Mesenteric fat pad (tissue), 1 donor: ENCODE results near the gene PLOD2. TPM values are rescaled to one million over a fixed set of nuclear protein-coding genes. Genes with fewer than 3 reads are reported as not detected.

Source experiments
- DNase-seq: peaks from one replicate; pipeline ENCODE4 v3.0.0-alpha.2; 2020; ENCODE audit warnings: low spot score
- total RNA-seq: library from RNA; stranded (reverse); fragmentation: NEBNext Ultra II Directional; extraction: Animal tissue kit (Norgen Biotek cat#: 25700); gene quantifications from one replicate; pipeline ENCODE4 v1.2.1, GENCODE V29; 2021
- donor health status: DM: yes; HTN: yes; CAD: no.

PLOD2 gene
- total RNA-seq, 1 donor from 2014 or later: 219 TPM

DNA sequence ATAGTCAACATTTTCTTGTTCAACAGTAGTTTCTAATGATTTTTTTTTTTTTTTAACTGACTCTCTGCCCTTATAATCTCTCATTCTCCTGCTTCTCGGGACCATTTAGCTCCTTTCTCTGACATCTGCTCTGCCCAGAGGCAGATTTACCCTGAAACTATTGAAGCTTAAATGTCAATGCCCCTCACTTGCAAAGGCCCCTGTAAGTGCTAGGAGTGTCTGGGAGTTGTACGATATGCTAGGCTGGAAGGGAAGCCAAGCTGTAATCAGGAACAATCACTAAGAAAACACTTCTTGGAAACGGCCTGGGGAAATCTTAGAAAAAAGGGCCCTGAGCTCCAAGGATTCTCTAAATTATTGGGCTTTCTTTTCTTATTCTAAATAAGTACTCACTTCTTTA lies 5.8 kb upstream of the PLOD2 start:
- DNase-seq: no peak

DNA sequence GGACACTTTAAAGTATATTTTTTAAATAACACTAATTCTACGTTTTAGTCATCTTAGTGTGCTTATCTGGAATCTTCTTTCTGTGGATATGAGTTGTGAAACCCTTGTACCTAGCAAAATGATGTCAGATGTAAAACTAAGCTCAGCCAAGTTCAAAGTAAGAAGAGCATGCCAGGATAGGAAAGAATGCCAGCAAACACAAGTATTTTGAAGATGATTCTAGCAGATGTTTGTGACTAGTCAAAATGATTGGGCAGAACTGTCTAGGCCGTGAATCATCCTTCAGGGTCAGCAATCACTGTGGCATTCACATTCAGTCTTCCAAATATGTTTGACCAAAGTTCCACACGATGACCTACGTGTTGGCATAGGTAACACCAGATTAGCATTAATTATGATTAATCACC lies 5.4 kb upstream of the PLOD2 start:
- DNase-seq: no peak

DNA sequence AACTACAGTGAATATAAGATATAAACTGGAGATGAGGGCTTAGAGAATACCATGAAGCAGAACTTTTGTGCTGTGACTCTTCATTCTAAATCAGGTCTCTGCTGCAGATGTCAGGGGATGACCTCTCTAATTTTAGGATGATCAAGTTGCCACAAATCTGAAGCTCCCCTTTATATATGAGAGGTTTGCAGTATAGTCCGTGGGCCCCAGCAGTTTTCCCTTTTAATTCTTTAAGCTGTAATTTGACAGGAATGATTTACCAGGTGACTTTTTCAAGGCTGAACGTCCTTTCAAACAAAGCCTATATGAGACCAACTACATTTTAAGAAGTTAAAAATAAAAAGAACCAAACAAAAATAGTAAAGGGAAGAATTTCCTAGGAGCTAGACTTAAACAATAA lies 4.9 kb upstream of the PLOD2 start:
- no peak for DNase-seq

DNA sequence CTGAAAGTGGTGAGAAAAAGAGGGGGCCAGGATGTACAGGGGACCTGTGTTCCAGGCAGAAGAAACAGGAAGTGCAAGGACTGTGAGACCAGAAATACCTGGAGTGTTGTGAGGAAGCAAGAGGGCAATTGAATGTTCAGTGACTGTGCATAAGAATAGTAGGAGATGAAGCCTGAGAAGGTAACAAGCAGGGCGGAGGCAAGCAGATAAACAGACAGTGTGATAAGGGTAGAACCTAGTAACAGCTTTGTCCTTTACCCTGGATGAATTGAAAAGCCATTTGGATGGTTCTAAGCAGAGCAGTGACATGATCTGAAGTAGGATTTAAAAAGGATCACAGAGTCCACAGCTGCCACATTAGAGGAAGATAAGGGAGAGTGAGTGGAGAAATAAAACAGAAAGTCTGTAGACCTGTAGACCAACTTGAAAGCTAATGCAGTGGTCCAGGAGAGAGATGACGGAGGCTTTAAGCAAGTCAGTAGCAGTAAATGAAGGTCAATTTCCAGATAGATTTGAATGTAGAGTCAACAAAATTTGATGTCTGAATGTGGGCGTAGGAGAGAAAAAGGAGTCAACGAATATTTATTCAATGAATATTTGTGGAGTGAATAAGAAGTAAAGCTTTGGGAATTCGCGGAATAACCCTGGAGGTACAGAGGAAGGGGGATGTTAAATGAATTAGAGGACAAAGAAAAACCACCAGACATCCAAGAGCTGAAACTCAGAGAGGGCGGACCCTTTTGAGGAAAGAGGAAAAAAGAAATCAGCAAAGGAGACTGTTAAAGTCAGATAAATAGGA lies 4.2 kb upstream of the PLOD2 start:
- no peak for DNase-seq

DNA sequence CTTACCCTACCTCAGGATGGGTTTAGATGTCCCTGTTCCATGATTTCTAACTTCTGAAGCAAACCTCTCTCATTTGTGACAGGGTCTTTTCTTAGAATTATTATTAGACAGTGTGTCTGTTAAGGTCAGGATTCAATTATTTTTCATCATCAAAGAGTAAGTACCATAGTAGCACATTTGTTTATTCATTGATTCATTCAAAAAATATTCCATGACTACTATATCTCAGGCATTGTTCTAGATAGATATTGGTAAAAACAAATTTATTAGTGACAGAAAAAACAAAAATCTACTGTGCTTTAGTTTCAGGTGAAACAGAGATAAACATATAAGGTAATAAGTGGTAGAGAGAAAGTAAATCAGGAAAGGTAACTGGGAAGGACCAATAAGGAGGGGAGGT lies 3.5 kb upstream of the PLOD2 start:
- DNase-seq: no peak

DNA sequence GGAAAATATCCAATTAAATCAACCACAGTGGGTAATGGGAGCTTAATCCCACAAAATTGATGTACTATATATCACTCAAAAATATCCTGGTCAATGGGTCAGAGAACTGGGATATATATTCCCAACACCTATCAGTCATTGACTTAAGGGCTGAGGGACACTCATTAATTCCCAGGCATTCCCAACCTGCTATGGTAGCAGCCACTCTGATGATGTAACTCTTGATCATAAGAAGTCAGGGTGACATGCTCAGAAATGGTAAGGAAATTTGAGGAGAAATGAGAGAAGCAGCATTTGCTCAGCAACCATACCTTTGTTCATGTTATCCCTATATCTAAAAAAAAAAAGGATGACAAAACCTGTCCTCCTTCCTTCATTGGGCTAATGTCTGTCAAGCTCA lies 3.1 kb upstream of the PLOD2 start:
- DNase-seq: no peak

DNA sequence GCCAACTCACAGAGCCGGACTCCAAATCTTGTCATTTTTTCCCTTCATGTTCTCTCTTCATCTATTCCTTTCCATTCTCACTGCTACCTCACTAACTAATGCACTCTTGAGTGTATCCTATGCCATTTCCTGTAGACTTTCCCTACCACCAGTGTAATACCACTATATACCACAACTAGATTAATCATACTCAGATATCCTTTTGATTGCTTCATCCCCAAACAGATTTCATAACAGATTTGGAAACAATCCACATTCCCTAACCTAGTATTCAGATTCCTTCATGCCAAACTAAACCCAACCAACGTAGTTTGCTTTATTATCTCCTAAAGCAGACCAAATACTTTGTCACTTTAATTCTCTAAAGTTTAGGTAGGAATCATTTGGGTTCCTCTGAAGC lies 2.6 kb upstream of the PLOD2 start:
- DNase-seq: no peak

DNA sequence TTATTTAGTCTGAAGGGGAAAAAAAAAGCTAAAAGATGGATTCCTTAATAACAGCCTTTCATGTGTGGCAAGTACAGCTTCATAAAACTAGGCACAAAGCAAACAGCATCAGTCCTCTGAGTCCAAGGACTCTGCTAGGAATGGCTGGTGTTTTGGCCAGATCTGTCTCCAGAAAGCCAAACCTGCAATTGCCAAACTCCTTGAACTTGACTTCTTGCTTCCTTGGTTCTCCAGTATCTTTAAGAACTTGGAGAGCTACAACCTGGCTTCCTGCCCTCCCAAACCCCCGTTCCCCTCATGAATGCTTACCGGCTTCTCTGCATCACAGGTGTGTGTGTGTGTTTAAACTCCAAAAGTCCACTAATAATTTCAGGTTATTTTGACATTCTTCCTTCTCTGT lies 1.6 kb upstream of the PLOD2 start:
- DNase-seq: no peak

DNA sequence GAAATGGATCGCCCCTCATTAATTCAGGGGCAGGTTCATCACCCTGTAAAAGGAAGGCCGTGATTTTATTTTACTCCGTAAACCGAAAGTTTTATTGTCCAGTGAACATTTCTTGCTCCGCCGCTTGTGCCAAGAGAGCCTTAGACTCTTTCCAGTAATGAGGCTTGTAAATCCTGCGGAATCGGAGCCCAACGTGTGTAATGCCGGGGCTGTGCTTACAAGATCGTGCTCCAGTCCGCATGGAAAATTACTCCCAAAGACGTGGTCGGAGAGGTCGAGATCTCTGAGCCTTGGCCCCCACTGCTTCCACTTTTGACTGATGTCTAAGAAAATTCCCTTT lies 649 bp upstream of the PLOD2 start:
- no peak for DNase-seq

DNA sequence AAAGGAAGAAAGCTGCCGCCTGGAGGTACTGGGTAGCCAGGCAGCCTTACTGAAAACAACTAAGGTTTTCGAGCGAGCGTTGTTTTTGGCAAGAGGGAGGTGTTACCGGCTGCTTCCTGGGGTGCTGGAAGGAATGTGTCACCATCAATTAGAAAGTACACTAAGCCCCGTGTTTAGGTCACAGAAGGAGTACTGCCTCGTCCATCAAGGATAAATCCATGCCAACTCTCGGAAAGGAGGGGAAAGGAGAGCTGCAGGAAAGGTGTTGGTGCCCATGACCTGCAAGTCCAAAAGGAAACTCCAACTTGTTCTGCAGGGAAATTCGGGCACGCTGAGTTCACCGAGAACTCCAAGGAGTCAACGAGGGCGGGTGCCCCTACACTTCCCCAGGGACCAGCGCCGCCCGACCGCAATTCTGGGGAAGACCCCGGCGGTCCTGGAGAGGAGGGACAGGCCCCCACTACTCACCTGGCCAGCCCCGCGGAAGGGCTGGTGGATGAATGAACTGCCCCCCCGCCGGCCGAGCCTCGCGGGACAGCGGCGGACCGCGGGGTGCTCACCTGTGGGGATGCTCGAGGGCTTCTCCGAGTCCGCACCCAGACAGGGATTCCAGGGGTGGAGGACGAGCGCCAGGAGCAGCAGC lies 542 bp downstream of the PLOD2 start:
- DNase-seq: no peak

DNA sequence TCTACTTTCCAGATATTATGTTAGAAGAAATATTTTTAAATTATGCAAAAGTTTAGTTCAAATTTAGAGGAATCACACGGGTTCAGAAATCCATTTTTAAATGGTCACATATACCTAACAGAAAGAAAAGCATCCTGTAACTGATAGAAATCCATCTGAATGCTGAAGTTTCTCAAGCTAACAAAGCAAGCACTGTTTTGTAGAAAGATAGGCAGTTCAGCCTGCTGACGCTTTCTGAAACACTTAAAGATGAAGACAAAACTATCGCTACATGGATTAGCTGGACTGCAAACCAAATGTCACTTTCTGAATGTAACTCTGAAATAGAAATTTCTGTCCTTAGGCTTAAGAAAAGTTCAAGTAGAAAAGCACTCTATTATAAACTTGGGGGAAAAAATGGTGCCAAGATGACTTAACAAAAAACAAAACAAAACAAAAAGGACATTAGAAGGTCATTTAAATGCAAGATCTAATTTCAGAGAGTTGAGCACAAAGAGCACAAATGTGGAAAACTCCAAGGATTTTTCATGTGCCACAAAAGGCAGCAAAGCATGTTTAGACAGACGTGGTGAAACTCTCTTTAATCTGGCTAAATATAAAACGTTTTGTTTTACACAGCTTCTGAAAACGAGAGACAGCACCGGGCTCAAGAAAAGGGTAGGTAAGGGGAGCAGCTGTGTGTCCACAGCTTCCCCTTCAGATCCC lies 1.2 kb downstream of the PLOD2 start:
- no peak for DNase-seq

DNA sequence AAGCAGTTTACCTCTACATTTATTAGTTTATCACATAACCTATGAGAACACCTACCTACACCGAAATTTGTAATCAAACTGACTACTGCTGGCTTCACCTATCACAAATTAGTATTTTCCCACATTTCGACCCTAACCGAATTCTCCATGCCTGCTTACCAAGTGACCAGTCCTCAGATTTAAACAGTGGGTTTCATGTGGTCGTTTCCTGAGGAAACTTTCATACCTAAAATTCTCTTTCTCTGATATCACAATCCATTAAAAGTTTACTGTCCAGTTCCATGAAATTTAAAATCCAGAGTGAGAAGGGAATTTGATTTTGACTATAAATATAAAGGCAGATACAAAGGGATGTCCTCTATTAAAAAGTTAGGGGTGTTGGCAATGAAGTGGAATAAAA lies 1.9 kb downstream of the PLOD2 start:
- no peak for DNase-seq

DNA sequence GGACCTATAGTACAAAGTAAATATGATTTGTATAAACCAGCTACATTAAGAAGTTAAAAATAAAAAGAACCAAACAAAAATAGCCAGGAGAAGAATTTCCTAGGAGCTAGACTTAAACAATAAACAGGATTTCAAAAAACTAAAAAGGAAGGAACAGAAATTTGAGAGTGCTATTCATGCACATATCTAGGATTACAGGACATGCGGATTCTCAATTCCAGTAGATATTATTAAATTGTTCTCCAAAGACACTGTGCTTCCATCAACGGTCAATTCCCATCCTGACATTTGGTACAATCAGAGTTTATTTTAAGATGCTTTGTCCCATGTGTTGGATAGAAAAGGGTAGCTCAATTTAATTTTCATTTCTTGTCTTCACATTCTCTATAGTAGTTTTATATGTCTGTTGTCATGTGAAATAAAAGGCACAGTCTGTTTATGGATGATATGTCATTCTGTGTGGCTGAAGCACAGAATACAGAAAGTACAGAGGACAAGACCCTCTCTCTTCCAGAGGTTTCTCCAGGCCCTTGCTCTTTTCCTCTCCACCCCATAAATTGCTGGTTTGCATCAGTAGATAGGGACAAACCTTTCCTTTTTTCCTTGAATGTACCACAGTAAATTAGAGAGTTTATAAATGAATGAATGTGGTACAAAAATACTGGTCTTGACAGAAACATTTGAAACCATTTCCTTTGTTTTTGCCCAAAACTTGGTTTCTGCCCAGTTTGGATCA lies 3.5 kb downstream of the PLOD2 start:
- DNase-seq: no peak

DNA sequence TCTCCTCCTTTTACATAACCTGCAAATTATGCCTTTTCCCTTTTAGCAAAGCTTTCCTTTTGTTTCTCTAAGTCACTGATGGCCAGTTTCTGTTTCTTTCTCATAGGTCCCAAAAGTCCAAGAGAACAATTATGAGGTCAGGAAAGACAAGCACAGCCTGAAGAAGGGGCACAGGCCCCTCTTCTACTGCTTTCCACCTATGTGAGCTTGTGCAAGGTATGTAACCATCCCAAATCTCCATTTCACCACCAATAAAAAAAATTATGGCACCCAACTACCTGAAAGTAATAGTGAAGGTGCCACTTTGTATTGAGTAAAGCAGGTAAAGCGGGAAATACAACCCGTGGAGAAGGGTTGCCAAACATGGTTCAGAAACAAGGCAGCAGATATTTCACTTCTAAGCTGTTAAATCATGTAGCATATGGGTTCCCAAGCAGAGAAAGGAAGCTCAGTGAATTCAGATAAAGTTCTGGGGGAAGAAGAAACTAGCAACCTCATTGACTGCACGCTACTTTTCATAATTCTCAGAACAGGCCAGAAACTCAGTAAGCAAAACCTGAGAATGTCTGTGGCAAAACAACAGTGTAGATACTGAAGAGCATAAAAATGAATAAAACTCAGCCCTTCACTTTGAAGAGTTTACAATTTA lies 4.2 kb downstream of the PLOD2 start:
- no peak for DNase-seq

DNA sequence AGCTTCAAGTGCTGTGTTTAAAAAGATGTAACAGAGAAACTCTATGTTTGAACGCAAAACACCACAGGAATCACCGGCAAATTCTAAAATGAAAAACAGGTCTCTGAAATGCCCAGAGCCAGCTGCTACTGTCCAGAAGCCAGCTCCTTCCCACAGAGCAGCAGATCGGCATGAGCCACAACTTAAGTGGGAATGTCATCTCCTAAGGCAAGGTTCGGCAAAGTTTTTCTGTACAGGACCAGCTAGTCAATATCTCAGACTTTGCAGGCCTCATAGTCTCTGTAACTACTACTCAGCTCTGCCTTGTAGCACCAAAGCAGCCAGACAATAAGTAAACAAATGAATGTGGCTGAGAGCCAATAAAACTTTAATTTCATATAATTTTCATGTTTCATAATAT lies 4.9 kb downstream of the PLOD2 start:
- DNase-seq: no peak

DNA sequence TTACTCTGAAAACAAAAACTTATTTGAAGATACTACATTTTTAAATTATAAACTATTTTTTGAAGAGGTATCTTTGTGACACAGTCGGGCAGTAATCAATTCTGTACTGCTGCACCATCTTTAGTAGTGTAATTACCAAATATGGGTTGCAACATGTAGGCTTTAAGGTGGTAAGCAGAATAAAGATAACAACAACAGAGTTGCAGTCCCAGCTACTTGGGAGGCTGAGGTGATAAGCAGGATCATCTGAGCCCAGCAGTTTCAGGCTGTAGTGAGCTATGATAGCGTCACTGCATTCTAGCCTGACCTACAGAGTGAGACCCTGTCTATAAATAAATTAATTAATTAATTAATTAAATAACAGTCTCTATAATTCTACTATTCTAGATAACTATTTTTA lies 6.0 kb downstream of the PLOD2 start:
- no peak for DNase-seq

DNA sequence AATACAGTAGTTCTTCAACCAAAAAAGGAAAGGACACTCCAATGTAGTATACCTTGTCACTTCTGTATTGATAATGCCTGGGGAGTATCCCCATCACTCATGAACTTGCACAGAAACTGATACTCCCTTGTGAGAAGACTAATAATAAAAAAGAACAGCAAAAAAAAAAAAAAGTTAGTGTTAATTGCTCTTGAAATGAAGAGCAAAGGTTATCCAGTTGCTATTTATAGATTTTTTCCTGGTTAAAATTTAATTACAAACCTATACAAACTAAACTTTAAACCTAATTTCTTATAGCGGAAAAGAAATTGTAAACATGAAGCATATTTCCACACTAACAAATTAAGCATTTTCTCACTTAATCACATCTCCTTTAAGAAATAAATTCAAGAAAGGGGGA lies 6.7 kb downstream of the PLOD2 start:
- no peak for DNase-seq

DNA sequence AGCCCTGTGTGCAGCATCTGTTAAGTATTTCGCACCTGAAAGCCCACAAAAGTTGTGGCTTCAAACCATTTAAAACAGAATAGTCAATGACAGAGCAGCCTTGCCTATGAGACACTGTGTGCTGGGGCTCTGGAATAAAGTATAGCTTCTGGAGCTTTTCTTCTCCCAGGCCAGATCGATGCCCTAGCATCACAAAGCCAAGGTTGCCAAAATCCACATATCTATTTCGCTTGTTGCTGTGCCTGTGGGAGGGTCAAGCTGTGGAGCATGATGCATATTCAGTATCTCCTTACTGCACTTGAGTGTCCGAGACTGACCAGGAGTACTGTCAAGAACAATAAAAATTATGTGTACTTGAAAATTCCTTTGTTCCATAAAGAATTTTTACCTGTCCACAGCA lies 7.6 kb downstream of the PLOD2 start:
- DNase-seq: no peak

DNA sequence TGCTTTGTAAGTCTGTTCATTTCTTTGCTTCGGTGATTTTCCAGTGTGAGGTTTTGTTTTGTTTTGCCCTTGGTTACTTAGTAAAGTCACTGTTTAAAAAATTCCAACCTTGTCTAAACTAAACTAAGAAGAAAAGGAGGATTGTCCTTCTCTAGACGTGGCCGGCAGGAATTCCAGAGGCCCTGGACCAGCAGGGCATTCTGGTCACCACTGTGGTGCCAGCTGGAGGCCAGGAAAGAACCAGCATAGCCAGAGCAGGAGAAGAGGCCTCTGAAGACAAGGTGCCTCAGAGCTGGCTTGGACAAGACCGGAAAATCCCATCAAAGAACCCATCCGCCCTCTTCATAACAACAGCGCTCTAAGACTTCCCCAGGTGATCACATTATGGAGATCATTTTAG lies 8.2 kb downstream of the PLOD2 start:
- DNase-seq: no peak

DNA sequence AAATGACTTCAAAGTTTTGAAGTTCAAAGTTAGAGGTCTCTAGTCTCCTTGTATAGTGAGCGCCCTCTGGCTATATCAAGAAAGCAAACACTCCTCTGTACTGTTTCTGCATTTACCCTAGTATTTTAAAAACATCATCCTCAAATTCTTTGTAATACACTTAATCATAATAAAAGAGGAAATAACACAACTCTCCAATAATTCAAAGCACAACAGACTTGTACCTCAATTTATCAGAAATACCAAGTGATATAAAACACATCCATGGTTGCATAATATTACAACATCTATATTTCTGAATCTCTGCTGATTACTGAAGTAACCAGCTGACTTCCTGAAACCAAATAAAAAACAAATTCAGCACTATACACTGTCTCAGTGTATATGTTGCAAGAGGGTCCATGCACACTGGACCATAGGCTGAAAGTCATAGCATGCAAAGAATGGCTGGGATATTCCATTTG lies 12.5 kb downstream of the PLOD2 start:
- DNase-seq: no peak

DNA sequence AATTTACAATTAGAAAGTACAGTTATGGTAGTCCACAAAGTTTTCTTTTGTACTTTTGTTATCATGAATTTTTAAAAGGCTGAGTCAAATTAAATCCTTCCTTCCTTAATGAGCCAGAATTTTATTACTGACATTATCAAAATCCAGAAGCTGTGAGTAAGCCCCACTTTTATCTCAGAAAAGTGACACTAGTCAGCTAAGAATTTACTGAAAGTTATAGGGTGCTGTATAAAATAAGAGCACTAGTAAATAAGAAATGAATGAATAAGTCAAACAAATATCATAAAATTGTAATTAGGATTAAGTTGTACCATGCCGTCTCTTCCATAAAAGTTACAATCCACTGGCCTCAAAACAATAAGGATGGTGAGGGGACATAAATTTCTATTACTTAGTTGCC lies 15.3 kb downstream of the PLOD2 start:
- DNase-seq: no peak
